Measurements from ENCODE around the gene ZNF492. TPM values are rescaled to one million over a fixed set of nuclear protein-coding genes. Genes with fewer than 3 reads are reported as not detected.
A peak's percentile ranks its signal among the peaks of the same experiment; 100 is the strongest.

The ZNF492 gene
- total RNA-seq, 1 donor from 2014 or later = 0.29 TPM

- Histone ChIP-seq H3K4me1 (no peaks in the 10 kb centered on the region), H3K4me3 (no peak overlapping the region), H3K27me3 (no peaks in the 10 kb centered on the region), H3K36me3 (no peaks in the 10 kb centered on the region), H3K9me3 (no peaks in the 10 kb centered on the region), H3K27ac (no peak overlapping the region)
- TF ChIP-seq CTCF (IDR thresholded peaks at IDR 0.05) = no peak
- DNase-seq (no peak), ATAC-seq (no peak)
- intact Hi-C loops (cut with DNase I) = no loop called here
These were observed 27.0 kb upstream of the ZNF492 start for GRCh38 chr19:22606954-22607652.

- Histone ChIP-seq H3K4me3 (no peak overlapping the region), H3K36me3 (no peaks in the 10 kb centered on the region), H3K27me3 (no peaks in the 10 kb centered on the region), H3K4me1 (no peaks in the 10 kb centered on the region), H3K27ac (no peak overlapping the region), H3K9me3 (no peaks in the 10 kb centered on the region)
- intact Hi-C loops (cut with DNase I) = no loop called here
- TF ChIP-seq CTCF (IDR thresholded peaks at IDR 0.05) = no peak
- ATAC-seq (no peak), DNase-seq (no peak)
These were observed 26.3 kb upstream of the ZNF492 start for GRCh38 chr19:22607653-22608430.

GRCh38 chr19:22608441-22608840 is 25.7 kb upstream of the ZNF492 start:
- no peaks in the 10 kb centered on the region for H3K9me3 ChIP-seq
- TF ChIP-seq CTCF (IDR thresholded peaks at IDR 0.05) = no peak
- intact Hi-C loops (cut with DNase I) = no loop called here
- no peaks in the 10 kb centered on the region for H3K36me3 ChIP-seq
- no peak overlapping the region for H3K27ac ChIP-seq
- H3K4me3 ChIP-seq = no peak overlapping the region
- peak; percentile 4 for DNase-seq
- no peak for ATAC-seq
- no peaks in the 10 kb centered on the region for H3K27me3 ChIP-seq
- H3K4me1 ChIP-seq = no peaks in the 10 kb centered on the region

- Histone ChIP-seq H3K9me3 (no peaks in the 10 kb centered on the region), H3K27ac (no peak overlapping the region), H3K36me3 (no peaks in the 10 kb centered on the region), H3K4me3 (no peak overlapping the region), H3K4me1 (no peaks in the 10 kb centered on the region), H3K27me3 (no peaks in the 10 kb centered on the region)
- intact Hi-C loops (cut with DNase I) = no loop called here
- TF ChIP-seq CTCF (IDR thresholded peaks at IDR 0.05) = no peak
- ATAC-seq (no peak), DNase-seq (peak; percentile 52)
These were observed 24.5 kb upstream of the ZNF492 start for GRCh38 chr19:22609630-22610029.

GRCh38 chr19:22610121-22610520 is 24.0 kb upstream of the ZNF492 start:
- DNase-seq = no peak
- H3K9me3 ChIP-seq = no peaks in the 10 kb centered on the region
- H3K27me3 ChIP-seq = no peaks in the 10 kb centered on the region
- no peak for TF ChIP-seq CTCF (IDR thresholded peaks at IDR 0.05)
- no peaks in the 10 kb centered on the region for H3K4me1 ChIP-seq
- ATAC-seq = no peak
- intact Hi-C loops (cut with DNase I) = no loop called here
- H3K4me3 ChIP-seq = no peak overlapping the region
- no peak overlapping the region for H3K27ac ChIP-seq
- no peaks in the 10 kb centered on the region for H3K36me3 ChIP-seq

All from upper lobe of right lung (tissue), 1 donor.